ENCODE measurements around the gene KLHL9. TPM values are rescaled to one million over a fixed set of nuclear protein-coding genes. Genes with fewer than 3 reads are reported as not detected.

Gene KLHL9
- total RNA-seq, 1 experiment from 2014 or later: 15.8 TPM

GRCh38 chr9:21314152-21314551 is 21.1 kb downstream of the KLHL9 start:
- intact Hi-C loops (cut with micrococcal nuclease; ENCODE audit: unreplicated experiment): no loop called here
- H3K27ac Mint-ChIP-seq (ENCODE audit: unreplicated experiment): no peak overlapping the region
- BruUV-seq (replicated peaks): no TSS peak
- CTCF ChIA-PET: no interaction called here
- no peak for TF ChIP-seq CTCF (IDR thresholded peaks at IDR 0.05; ENCODE audit: unreplicated experiment)
- peaks cover 15% of the 10 kb centered on the region for H3K4me1 Mint-ChIP-seq (ENCODE audit: low read depth, unreplicated experiment)
- no peak overlapping the region for H3K4me3 Mint-ChIP-seq (ENCODE audit: low read depth, unreplicated experiment)
- no peaks in the 10 kb centered on the region for H3K36me3 Mint-ChIP-seq (ENCODE audit: insufficient read depth, unreplicated experiment)
- DNase-seq: no peak
- H3K27me3 Mint-ChIP-seq (ENCODE audit: unreplicated experiment): no peaks in the 10 kb centered on the region
- H3K9me3 Mint-ChIP-seq (ENCODE audit: low read depth, unreplicated experiment): no peaks in the 10 kb centered on the region

- CTCF ChIA-PET: interaction anchor here (1.4 kb wide), 1 partner anchor 59 kb away, joined by 4 read pairs; no protein-coding TSS in a partner anchor
- TF ChIP-seq CTCF (IDR thresholded peaks at IDR 0.05; ENCODE audit: unreplicated experiment): no peak
- Mint-ChIP-seq H3K4me3 (ENCODE audit: low read depth, unreplicated experiment) (no peak overlapping the region), H3K27ac (ENCODE audit: unreplicated experiment) (no peak overlapping the region), H3K36me3 (ENCODE audit: insufficient read depth, unreplicated experiment) (no peaks in the 10 kb centered on the region), H3K9me3 (ENCODE audit: low read depth, unreplicated experiment) (no peaks in the 10 kb centered on the region), H3K27me3 (ENCODE audit: unreplicated experiment) (no peaks in the 10 kb centered on the region), H3K4me1 (ENCODE audit: low read depth, unreplicated experiment) (peaks cover 7% of the 10 kb centered on the region)
- DNase-seq: no peak
- no TSS peak for BruUV-seq (replicated peaks)
- intact Hi-C loops (cut with micrococcal nuclease; ENCODE audit: unreplicated experiment): no loop called here
These were observed 23.3 kb downstream of the KLHL9 start for GRCh38 chr9:21311889-21312288.

- CTCF ChIA-PET: no interaction called here
- no peak for DNase-seq
- H3K36me3 Mint-ChIP-seq (ENCODE audit: insufficient read depth, unreplicated experiment): no peaks in the 10 kb centered on the region
- H3K9me3 Mint-ChIP-seq (ENCODE audit: low read depth, unreplicated experiment): no peaks in the 10 kb centered on the region
- H3K4me3 Mint-ChIP-seq (ENCODE audit: low read depth, unreplicated experiment): no peak within 1 kb of the TSS
- BruUV-seq (replicated peaks): no TSS peak
- H3K27me3 Mint-ChIP-seq (ENCODE audit: unreplicated experiment): no peaks in the 10 kb centered on the region
- TF ChIP-seq CTCF (IDR thresholded peaks at IDR 0.05; ENCODE audit: unreplicated experiment): no peak
- intact Hi-C loops (cut with micrococcal nuclease; ENCODE audit: unreplicated experiment): loop anchor here (5.0 kb wide), 1 partner anchor 53 kb away; no protein-coding TSS in a partner anchor
- no peaks in the 10 kb centered on the region for H3K4me1 Mint-ChIP-seq (ENCODE audit: low read depth, unreplicated experiment)
- H3K27ac Mint-ChIP-seq (ENCODE audit: unreplicated experiment): no peak within 1 kb of the TSS
These were observed 30.0 kb downstream of the KLHL9 start, which contains the start of gene IFNA5 for GRCh38 chr9:21305213-21305612. IFNA5 (minus strand) TSS chr9:21305313; CDS start chr9:21305256, 57 bp downstream.

GRCh38 chr9:21295992-21296391 is 39.2 kb downstream of the KLHL9 start:
- no TSS peak for BruUV-seq (replicated peaks)
- H3K9me3 Mint-ChIP-seq (ENCODE audit: low read depth, unreplicated experiment): no peaks in the 10 kb centered on the region
- H3K36me3 Mint-ChIP-seq (ENCODE audit: insufficient read depth, unreplicated experiment): peaks cover 8% of the 10 kb centered on the region
- no peak overlapping the region for H3K4me3 Mint-ChIP-seq (ENCODE audit: low read depth, unreplicated experiment)
- H3K27me3 Mint-ChIP-seq (ENCODE audit: unreplicated experiment): no peaks in the 10 kb centered on the region
- H3K27ac Mint-ChIP-seq (ENCODE audit: unreplicated experiment): no peak overlapping the region
- CTCF ChIA-PET: interaction anchor here (1.6 kb wide), 1 partner anchor 43 kb away, joined by 6 read pairs; no protein-coding TSS in a partner anchor
- peaks cover 27% of the 10 kb centered on the region for H3K4me1 Mint-ChIP-seq (ENCODE audit: low read depth, unreplicated experiment)
- DNase-seq: no peak
- TF ChIP-seq CTCF (IDR thresholded peaks at IDR 0.05; ENCODE audit: unreplicated experiment): no peak
- intact Hi-C loops (cut with micrococcal nuclease; ENCODE audit: unreplicated experiment): no loop called here
